HG03135 (cell line): ENCODE results near the gene PIRT.
A peak's percentile ranks its signal among the peaks of the same experiment; 100 is the strongest.
"Not testable (repeated sequence)": the region's sequence is repeated elsewhere in the genome, so short reads cannot be mapped to it uniquely, and the experiment has no call there.

Experiments
- ATAC-seq: cut with Tn5 transposase; IDR thresholded peaks from one replicate; pipeline ENCODE4 v1.9.1; 2021; ENCODE audit warnings: mild to moderate bottlenecking, moderate library complexity; ENCODE audit not compliant: unreplicated experiment

PIRT gene

DNA sequence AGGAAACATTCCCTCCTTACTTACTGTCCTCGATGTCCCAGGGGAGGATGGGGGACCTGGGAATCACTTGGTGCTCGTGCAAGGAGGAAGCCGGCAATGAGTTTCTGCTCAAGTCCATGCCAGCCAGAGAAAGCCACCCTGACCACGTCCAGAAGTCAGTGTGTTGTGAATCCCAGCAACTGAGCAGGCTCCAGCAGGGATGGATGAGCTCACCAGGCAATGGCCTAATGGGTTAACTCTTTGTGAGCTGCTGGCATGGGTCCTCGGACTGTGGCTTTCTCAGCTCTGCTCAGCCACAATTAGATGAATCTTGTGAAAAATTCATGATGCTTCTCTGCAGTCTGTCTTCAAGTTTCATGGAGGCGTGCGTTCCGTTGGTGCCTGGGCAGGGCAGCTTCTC, at the start of gene PIRT:
PIRT (minus strand) TSS at position 167 of the 400 bp plus-strand sequence. CDS start 12,442 bp downstream, outside the sequence.
- ATAC-seq: no peak

- ATAC-seq: no peak
Observed at GRCh38 chr17:10881959-10882358, 44.1 kb upstream of the PIRT start.

- no peak for ATAC-seq
Observed at GRCh38 chr17:10879190-10879836, 41.4 kb upstream of the PIRT start.

DNA sequence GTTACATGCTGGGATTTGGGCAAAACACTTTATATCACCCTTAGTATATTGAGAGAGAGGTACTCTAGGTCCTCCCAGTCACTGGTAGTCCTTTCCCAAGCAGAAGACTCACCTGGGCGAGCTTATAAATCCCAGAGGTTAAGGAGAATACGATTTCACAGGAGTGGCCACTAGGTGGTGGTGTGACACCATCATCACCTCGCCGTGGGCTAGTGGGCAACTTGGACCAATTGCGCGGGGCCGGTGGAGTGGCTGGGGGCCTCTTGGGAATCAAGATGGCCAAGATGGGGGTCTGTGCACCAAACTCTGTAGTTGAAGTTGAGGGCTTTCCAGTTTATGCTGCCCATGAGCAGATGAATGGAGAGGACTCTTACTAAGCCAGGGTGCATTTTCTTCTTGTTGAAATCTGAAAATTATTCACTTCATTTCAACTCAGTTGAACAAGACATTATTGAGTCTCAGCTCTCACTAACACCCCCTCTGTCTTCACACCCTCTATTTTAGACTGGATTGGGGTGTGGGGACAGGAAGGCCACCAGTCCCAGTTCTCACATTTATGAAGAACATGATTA, 38.2 kb upstream of the PIRT start:
- ATAC-seq: no peak

DNA sequence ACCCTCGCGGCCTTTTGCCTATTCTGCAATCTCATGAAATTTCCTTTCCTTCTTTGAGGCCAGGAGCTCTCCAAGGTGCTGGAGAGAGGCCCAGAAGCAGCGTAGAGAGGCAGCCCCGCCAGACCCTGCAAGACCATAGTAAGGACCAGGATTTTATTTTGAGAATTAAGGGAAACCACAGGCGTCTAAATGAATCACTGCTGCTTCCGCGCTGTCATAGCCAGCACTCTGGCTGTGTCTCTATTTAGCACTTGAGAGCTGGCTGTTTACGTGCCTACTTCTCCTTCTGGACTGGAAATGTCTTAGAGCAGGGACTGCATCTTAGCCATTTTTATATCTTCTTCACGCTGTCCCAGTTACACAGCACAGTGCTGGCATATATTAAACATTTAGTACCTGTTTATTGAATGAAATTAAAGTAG, 37.6 kb upstream of the PIRT start:
- ATAC-seq: no peak

DNA sequence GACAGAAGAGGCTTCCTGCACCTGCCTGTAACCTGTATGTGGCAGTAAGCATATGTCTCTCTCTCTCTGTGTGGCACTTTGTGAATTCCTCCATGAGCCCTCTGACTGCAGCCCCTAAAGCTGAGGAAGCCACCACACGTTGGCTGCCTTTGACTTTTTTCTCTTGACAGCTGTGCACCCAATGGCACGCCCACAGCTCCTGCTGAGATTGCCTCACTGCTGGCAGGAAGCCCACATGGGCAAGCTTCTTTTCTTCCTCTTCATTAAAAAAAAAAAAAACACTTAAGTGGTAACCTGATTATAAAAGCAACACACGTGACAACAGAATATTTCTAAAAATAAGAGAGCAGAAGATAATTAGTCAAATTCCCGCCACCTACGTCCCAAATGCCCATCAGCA, 34.0 kb upstream of the PIRT start:
- ATAC-seq: no peak

- ATAC-seq: no peak
Observed at GRCh38 chr17:10870336-10871050, 32.6 kb upstream of the PIRT start.

- ATAC-seq: not testable (repeated sequence)
Observed at GRCh38 chr17:10868744-10869143, 30.9 kb upstream of the PIRT start.

- no peak for ATAC-seq
Observed at GRCh38 chr17:10859051-10859450, 21.2 kb upstream of the PIRT start.

DNA sequence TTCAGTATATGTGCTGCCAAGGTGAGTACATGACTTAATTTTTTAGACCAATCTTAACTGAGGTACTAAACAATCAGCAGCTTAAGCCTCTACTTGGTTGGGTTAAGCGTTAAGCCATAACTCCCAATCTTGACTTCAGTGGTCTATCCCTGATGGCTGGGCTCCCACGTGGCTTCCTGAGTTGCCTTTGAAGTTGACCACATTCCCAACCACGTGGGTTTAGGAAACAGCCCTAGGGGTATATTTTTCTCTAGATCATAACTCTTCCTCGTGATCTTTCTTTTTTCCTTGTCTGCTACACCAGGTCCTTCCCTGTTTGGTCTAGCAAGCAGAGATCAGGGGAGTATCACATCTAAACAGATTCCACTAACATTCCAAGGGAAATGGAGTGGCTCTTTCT, 20.1 kb upstream of the PIRT start:
- ATAC-seq: no peak

- ATAC-seq: not testable (repeated sequence)
Observed at GRCh38 chr17:10846636-10847035, 8.7 kb upstream of the PIRT start.

DNA sequence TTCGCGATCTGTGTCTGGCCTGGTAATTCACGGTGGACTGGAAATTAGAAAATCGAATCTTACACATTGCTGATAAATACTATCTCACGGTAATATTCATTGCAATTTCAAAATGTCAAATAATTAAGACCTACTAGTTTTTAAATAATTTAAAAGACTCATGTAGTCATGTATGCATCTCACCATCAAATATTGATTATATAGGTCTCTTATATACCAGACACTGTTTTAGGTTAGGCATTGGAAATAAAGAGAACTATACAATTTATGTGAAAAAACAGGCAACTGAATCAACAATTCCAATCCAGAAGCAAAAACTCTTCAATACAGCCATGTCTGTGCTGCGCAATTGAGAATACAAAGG, 7.5 kb upstream of the PIRT start:
- no peak for ATAC-seq

- peak; percentile 83 for ATAC-seq
Observed at GRCh38 chr17:10844621-10845387, 6.9 kb upstream of the PIRT start.

DNA sequence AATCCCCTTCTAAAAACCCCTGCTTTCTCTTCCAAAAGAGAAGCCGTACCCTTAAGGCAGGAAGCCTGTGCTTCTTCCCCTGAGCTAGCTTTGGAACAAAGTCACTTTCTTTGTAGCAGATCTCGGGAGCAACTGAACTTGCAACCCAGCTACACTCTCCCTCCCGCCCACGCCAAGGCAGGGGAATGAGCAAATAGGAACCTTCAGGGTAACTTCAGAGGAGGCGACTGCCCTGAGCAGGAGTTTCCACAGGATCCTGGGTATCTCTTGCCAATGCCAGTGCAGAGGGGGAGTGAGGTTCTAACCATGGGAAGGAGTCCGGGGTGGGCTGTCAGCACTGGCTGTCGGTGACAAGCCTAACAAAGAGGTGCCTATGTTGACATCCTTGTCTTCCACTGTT, 5.9 kb upstream of the PIRT start:
- no peak for ATAC-seq

- ATAC-seq: no peak
Observed at GRCh38 chr17:10842658-10843057, 4.8 kb upstream of the PIRT start.

- ATAC-seq: no peak
Observed at GRCh38 chr17:10838682-10839081, 795 bp upstream of the PIRT start.

- ATAC-seq: no peak
Observed at GRCh38 chr17:10836966-10837590, 809 bp downstream of the PIRT start.

- no peak for ATAC-seq
Observed at GRCh38 chr17:10836145-10836544, 1.7 kb downstream of the PIRT start.

DNA sequence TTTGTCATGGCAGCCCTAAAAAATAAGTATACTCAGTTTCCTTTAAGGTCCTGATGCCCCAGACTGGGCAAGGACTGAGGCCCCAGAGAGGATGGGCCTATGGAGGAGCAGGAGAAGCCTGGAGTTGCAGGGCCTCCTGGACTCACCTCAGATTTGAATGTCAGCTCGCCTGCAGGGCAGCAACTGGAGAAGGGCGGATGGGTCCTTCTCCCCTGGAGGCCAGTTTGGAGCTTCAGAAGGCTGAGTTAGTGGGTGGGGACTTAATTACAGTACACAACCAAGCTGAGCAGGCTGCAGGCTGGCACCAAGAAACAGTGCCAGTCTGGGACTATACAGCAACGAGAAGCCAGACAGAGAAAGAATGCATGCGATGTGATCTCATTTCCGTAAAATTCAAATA, 6.2 kb downstream of the PIRT start:
- ATAC-seq: no peak

DNA sequence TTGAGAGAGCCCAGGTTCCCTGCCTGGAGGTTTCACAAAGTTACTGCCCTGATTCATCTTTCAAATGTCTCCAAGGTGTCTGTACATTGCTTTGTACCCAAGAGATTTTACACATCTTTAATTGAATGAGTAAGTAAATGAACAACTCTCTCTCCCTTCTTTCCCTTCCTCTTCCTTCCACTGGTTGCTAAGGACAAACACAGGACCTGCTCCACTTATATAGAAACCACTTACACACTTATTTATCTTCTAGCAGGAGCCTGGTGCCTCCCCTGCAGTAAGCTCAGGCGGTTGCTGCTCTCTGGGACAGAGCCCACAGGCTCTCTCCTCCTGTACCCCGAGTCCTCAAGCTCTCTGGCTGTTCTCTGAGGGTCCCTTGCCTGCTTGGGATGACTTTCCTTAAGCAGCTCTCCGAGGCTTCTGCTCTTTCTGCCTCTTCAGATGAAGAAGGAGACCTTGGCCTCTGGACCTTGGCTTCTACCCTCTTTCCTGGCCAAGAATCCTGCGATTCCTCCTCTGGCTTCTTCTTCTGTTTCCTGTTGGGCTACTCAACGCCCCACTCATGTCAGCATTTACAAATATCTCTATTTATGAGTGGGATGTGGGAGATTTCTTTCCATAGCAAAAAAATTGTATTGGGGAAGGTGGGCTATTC, 9.9 kb downstream of the PIRT start:
- ATAC-seq: no peak

DNA sequence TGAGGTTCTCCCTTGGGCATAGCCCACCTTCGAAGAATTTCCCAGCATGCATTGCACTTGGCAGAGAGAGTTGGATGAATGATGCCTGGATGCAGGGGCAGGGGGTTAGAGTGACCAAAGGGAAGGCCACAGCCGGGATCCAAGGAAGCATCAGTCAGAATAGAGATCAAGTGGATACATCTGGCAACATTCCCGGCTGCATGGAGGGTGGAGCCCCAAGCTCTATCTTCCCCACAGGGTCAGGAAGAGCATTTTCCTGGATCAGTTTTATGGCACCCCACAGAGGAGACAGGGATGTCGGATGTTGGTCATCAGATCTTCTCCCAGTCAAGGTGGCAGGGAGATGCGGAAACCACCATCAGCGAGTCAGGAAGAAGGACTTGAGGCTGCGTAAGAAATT, 13.0 kb downstream of the PIRT start:
- no peak for ATAC-seq
